Anterior cingulate cortex (tissue), 58 donors: ENCODE measurements around the gene PRSS57.
"Not testable (repeated sequence)": the region's sequence is repeated elsewhere in the genome, so short reads cannot be mapped to it uniquely, and the experiment has no call there.

Experiments
- DNase-seq, 58 donors: peaks; one replicate each; lab custom pipeline; 2025; lab: John Stamatoyannopoulos, UW

The PRSS57 gene

DNA sequence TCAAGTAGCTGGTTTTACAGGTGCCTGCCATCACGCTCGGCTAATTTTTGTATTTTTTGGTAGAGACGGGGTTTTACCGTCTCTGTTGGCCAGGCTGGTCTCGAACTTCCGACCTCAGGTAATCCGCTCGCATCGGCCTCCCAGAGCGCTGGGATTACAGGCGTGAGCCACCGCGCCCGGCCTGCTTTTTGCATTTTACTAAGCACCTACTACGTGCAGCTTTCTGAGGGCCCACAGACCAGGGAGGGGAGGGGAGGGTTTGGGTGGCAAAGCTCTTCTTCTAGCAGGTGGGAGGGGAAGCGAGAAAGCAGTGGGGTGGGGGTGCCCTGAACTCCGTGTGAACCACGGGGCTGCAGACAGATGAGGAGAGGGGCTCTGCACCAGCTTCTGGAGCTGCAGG, 28.5 kb upstream of the PRSS57 start:
- no peak for DNase-seq

GRCh38 chr19:723247-723646, 28.0 kb upstream of the PRSS57 start:
- no peak for DNase-seq

GRCh38 chr19:722553-723101, 27.4 kb upstream of the PRSS57 start:
- DNase-seq = peak in 1 of 58 donors; percentile 26

DNA sequence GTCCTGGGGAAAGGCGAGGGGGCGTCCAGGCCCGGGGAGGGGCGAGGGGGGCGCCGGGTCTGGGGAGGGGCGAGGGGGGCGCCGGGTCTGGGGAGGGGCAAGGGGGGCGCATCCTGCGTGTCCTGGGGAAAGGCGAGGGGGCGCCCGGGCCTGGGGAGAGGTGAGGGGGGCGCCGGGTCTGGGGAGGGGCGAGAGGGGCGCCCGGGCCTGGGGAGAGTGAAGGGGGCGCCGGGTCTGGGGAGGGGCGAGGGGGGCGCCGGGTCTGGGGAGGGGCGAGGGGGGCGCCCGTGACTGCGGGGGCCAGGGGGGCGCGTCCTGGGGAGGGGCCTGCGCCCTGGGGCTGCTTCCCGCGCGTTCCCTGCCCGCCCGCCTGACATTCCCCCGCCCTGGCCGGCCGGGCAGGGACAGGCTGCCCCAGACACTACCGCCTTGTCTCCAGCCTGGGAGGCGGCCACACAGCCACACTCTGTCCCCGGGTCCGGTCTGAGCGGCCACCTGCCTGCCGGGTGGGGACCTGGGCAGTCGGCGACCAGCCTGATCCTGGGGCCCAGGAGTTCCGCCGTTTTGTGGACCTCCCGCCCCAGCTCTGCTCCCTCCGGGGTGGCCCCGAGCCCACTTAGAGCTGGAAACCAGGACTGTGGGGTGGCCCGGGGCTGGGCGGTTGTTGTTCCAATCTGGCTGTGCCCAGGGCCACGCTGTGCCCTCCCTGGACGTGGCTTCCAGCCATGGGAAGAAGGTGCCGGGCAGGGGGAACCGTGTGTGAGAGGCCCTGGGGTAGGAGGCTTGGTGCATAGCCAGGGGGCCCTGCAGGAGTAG, 25.3 kb upstream of the PRSS57 start:
- peak in 53 of 58 donors; percentile 15 to 87 (median 69) for DNase-seq

GRCh38 chr19:719636-720344, 24.5 kb upstream of the PRSS57 start:
- peak in 44 of 58 donors; percentile 13 to 83 (median 48) for DNase-seq

- DNase-seq = peak in 52 of 58 donors; percentile 14 to 87 (median 60)
Measured at GRCh38 chr19:718991-719512, 23.8 kb upstream of the PRSS57 start.

DNA sequence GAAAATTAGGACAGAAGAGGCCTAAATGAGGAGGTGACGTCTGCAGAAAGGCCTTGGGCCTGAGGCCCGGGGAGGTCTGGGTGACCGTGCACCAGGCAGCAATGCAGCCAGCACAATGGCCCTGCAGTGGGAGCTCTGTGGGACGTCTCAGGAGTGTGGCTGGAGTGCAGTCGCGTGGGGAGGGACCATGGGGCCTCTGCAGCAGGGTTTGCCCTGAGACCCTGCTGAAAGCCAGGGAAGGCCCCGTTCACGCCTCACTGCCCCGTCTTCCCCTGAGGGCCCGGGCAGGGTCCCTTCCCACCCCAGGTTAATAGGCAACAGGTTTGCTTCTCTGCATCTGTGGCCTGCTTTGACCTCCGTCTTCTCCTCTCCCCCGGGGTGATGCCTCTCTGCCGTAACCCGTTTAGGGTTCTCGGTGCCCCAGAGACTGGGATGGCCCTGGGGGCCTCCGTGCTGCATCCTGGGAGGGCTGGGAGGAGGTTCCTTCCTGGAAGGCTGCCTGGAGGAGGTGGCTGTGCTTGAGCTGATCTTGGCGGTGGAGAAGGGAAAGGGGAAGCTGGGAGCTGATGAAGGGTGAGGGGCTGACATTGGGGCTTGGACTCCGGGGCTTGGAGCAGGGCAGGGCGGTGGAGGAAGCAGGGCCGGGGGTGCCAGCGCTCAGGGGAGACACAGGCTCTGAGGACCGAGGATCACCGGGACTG, 23.1 kb upstream of the PRSS57 start:
- peak in 23 of 58 donors; percentile 15 to 75 (median 44) for DNase-seq

DNA sequence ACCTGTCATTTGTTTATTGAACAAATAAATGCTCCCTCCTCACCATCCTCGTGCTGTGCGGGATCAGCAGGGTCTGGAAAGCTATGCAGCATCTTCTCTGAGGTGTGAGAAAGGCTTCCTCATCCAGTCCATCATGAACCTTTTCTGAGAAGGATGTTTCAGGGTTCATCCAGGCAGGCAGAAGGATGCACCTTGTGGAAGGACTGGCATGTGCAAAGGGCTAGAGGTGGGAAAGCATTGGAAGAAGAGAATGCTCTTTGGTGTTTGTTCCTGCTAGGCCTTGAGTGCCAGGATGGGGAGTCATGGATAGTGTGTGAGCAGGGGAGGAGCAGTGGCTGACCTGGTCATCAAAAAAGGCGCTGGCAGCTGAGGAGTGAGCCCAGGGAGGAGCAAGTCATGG, 20.1 kb upstream of the PRSS57 start:
- DNase-seq = no peak

- DNase-seq = peak in 1 of 58 donors; percentile 12
Measured at GRCh38 chr19:711254-711653, 16.0 kb upstream of the PRSS57 start.

- peak in 4 of 58 donors; percentile 16 to 25 (median 20) for DNase-seq
Measured at GRCh38 chr19:710767-711166, 15.5 kb upstream of the PRSS57 start.

- DNase-seq = peak in 30 of 58 donors; percentile 6 to 58 (median 28)
Measured at GRCh38 chr19:709965-710571, 14.8 kb upstream of the PRSS57 start.

DNA sequence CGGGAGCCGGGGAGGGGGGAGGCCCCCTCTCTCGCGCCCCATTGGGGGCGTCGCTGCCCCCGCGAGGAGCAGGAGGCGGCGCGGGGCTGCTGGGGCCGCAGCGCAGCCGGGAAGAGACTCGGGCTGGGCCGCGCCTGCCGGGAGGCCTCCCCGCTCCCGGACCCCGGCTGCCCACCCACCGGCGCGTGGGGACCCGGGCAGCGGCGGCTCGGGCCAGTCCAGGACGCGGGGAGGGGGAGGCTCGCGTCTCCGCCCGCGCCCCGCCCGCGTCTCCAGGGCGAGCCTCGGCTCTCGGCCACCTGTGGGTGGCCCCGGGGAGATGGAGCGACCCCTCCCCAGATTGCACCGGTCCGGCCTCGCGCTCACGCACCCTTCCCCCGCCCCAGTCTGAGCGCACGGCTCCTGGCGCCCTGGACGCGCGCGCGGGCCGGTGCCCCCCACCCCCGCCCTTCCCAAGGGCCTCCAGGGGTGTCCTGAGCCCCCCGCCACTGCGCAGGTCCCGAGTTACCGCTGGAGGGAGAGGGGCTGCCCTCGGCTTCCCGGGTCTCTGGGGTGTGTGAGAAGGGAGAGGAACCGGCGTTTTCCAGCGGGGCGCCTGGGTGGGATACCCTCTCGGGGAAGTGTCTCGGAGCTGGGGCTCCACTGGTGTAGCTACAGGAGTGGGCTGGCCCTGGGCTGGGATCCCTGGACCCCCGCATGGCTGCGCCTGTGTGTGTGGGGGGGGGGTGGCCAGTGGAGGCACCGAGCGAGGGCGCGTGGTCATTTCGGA, 14.1 kb upstream of the PRSS57 start:
- DNase-seq = peak in 1 of 58 donors; percentile 33

DNA sequence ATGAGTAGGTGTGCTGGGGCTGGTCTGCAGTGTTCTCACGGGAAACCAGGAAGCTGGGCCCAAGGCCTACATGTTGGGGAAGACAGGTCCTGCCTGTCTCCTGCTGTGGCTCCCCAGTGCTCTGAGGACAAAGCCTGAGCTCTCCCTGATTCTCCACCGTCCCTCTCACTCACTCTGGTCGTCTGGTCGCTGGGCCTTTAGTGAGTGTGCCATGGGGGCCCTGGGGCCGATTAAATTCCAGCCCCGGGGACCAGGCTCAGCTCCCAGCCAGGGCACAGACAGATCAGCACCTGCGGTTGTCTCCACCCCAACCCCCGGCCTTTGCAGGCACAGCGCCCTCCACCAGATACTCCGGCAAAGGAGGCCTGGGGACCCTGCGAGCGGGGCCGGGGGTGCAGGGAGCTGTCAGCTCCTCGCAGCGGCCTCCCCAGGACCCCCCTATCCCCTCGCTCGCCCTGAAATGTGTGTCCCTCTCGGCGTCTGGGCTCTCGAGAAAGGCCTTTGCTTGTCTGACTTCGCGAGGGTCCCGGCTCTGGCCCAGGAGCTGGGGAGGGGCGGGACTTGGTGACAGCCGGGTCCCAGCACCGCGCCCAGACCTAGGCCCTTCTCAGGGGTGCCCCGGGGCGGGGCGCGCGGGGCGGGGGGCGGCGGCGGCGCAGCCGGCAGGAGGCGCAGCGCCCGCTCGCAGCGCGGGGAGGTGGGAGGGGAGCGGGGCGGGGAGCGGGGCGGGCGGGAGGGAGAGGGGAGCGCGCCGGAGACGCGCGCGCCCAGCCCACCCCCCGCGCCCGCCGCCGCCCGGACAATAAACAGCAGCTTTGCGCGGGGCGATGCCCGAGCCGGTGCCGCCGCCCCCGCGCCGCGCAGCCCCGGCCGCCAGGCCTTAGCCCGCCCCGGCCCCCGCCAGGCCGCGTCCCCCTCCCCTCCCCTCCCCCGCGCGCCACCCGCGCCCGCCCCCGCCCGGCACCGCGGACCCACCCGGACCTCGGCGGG, 13.2 kb upstream of the PRSS57 start, which contains the start of gene PALM:
TSS of gene PALM (plus strand) at position 782 of the 990 bp plus-strand sequence. CDS start 212 bp downstream, outside the sequence.
- peak in 34 of 58 donors; percentile 12 to 73 (median 36) for DNase-seq

GRCh38 chr19:704447-704741, 9.1 kb upstream of the PRSS57 start:
- DNase-seq = no peak

DNA sequence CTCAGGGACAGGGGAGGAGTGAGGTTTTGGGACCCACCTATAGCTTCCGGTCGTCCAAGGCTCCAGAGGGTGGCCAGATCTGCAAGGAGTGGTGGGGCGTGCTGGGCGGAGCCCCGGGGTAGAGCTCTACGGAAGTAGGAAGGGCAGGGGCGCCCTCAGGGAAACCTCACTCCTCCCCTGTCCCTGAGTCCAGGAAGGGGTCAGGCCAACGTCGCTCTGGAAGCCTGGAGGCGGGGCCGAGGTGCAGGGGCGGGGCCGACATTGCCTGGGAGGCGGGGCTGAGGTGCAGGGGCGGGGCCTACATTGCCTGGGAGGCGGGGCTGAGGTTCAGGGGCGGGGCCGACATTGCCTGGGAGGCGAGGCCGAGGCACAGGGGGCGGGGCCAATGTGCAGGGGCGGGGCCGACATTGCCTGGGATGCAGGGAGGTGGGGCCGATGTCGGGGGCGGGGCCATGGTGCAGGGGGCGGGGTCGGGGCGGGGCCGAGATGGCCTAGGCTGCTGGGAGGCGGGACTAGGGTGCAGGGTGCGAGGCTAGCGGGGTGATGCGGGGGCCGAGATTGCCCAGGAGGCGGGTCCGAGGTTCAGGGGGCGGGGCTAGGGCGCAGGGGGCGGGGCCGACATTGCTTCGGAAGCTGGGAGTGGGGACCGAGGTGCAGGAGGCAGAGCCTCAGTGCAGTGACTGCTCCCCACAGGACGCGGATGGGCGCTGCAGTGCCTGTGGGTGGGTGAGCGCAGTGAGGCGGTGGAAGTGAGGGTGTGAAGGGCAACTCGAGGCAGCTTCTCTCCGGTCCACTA, 8.6 kb upstream of the PRSS57 start:
- DNase-seq = peak in 20 of 58 donors; percentile 8 to 74 (median 52)

DNA sequence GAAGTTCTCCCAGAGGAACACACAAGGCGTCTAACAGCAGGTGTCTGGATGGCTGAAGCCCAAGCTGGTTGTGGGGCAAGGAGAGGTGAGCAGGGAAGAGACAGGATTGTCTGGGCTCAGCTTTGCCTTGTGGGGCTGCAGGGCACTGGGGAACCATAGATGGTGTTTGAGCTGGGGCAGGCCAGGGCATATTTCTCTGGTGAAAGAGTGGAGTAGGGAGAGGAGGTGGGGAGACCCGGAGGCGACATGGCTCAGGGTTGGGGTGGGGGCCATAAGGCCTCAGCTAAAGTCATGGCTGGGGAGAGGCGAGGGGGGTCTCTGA, 8.0 kb upstream of the PRSS57 start:
- DNase-seq = no peak

GRCh38 chr19:702847-703246, 7.6 kb upstream of the PRSS57 start:
- not testable (repeated sequence) for DNase-seq
